ENCODE measurements around the gene FKBP3.
"Not testable (repeated sequence)": the region's sequence is repeated elsewhere in the genome, so short reads cannot be mapped to it uniquely, and the experiment has no call there.

The FKBP3 gene

DNA sequence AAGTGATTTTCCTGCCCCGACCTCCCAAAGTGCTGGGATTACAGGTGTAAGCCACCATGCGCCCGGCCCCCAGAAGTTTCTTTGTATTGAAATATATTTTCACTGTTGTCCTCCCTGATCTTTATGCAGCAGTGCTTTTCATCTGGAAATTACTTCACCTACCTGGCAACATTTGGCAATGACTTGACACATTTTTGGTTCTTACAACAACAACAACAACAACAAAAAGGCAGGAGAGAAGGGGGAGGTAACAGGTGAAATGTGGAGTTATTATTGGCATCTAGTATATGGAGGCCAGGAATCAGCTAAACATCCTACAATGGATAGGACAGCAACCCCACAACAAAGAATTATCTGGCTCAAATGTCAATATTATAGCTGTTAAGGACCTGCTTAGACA lies 15.3 kb upstream of the FKBP3 start:
- Histone ChIP-seq H3K9me2 (replicated peaks; ENCODE audit: control insufficient read depth, low read length) (no peaks in the 10 kb centered on the region), H3K4me3 (ENCODE audit: low read length) (no peak overlapping the region), H3K27me3 (ENCODE audit: control insufficient read depth, low read length) (no peaks in the 10 kb centered on the region), H3K4me1 (ENCODE audit: control insufficient read depth, low read length) (no peaks in the 10 kb centered on the region), H3K79me2 (ENCODE audit: control insufficient read depth, low read length) (peaks cover 21% of the 10 kb centered on the region), H3K36me3 (ENCODE audit: control insufficient read depth, low read length) (peaks cover 27% of the 10 kb centered on the region), H3K4me2 (ENCODE audit: low read length) (no peak overlapping the region), H3K9me3 (ENCODE audit: control insufficient read depth, insufficient read depth, low read length) (no peaks in the 10 kb centered on the region), H4K20me1 (ENCODE audit: control insufficient read depth, insufficient read depth, low read depth, low read length) (no peaks in the 10 kb centered on the region), H3F3A (ENCODE audit: control insufficient read depth, insufficient read depth) (no peaks in the 10 kb centered on the region), H3K27ac (ENCODE audit: low read depth, low read length) (no peak overlapping the region)
- TF ChIP-seq CTCF (IDR thresholded peaks at IDR 0.05; ENCODE audit: low read depth, low read length, poor library complexity, severe bottlenecking): no peak
- no peak for TF ChIP-seq EZH2phosphoT487 (IDR thresholded peaks at IDR 0.05; ENCODE audit: borderline replicate concordance, low read length)

GRCh38 chr14:45145214-45145613 lies 10.9 kb upstream of the FKBP3 start:
- no peak overlapping the region for H3K4me2 ChIP-seq (ENCODE audit: low read length)
- H3K79me2 ChIP-seq (ENCODE audit: control insufficient read depth, low read length): peaks cover 55% of the 10 kb centered on the region

GRCh38 chr14:45144658-45145057 lies 10.4 kb upstream of the FKBP3 start:
- TF ChIP-seq EZH2phosphoT487 (IDR thresholded peaks at IDR 0.05; ENCODE audit: borderline replicate concordance, low read length): no peak
- no peak for TF ChIP-seq CTCF (IDR thresholded peaks at IDR 0.05; ENCODE audit: low read depth, low read length, poor library complexity, severe bottlenecking)
- Histone ChIP-seq H3K79me2 (ENCODE audit: control insufficient read depth, low read length) (peaks cover 61% of the 10 kb centered on the region), H3K36me3 (ENCODE audit: control insufficient read depth, low read length) (peaks cover 27% of the 10 kb centered on the region), H3K9me2 (replicated peaks; ENCODE audit: control insufficient read depth, low read length) (no peaks in the 10 kb centered on the region), H3F3A (ENCODE audit: control insufficient read depth, insufficient read depth) (no peaks in the 10 kb centered on the region), H3K4me3 (ENCODE audit: low read length) (no peak overlapping the region), H3K27me3 (ENCODE audit: control insufficient read depth, low read length) (no peaks in the 10 kb centered on the region), H3K4me2 (ENCODE audit: low read length) (no peak overlapping the region), H3K9me3 (ENCODE audit: control insufficient read depth, insufficient read depth, low read length) (no peaks in the 10 kb centered on the region), H3K27ac (ENCODE audit: low read depth, low read length) (no peak overlapping the region), H3K4me1 (ENCODE audit: control insufficient read depth, low read length) (0 out of 2 replicates have a peak, but pooled peaks cover 2% of the 10 kb centered on the region), H4K20me1 (ENCODE audit: control insufficient read depth, insufficient read depth, low read depth, low read length) (no peaks in the 10 kb centered on the region)

More at GRCh38 chr14:45145214-45145613, 10.9 kb upstream of the FKBP3 start:
- H3K4me1 ChIP-seq (ENCODE audit: control insufficient read depth, low read length): 0 out of 2 replicates have a peak, but pooled peaks cover 2% of the 10 kb centered on the region
- TF ChIP-seq CTCF (IDR thresholded peaks at IDR 0.05; ENCODE audit: low read depth, low read length, poor library complexity, severe bottlenecking) (no peak), EZH2phosphoT487 (IDR thresholded peaks at IDR 0.05; ENCODE audit: borderline replicate concordance, low read length) (no peak)
- H3K27me3 ChIP-seq (ENCODE audit: control insufficient read depth, low read length): no peaks in the 10 kb centered on the region
- H3F3A ChIP-seq (ENCODE audit: control insufficient read depth, insufficient read depth): no peaks in the 10 kb centered on the region
- no peaks in the 10 kb centered on the region for H3K9me2 ChIP-seq (replicated peaks; ENCODE audit: control insufficient read depth, low read length)
- no peaks in the 10 kb centered on the region for H4K20me1 ChIP-seq (ENCODE audit: control insufficient read depth, insufficient read depth, low read depth, low read length)
- H3K36me3 ChIP-seq (ENCODE audit: control insufficient read depth, low read length): peaks cover 26% of the 10 kb centered on the region
- H3K9me3 ChIP-seq (ENCODE audit: control insufficient read depth, insufficient read depth, low read length): no peaks in the 10 kb centered on the region
- no peak overlapping the region for H3K4me3 ChIP-seq (ENCODE audit: low read length)
- H3K27ac ChIP-seq (ENCODE audit: low read depth, low read length): no peak overlapping the region

GRCh38 chr14:45142083-45142482 lies 7.8 kb upstream of the FKBP3 start:
- Histone ChIP-seq H3K4me1 (ENCODE audit: control insufficient read depth, low read length) (peaks cover 22% of the 10 kb centered on the region), H3K36me3 (ENCODE audit: control insufficient read depth, low read length) (peaks cover 28% of the 10 kb centered on the region), H3K79me2 (ENCODE audit: control insufficient read depth, low read length) (peaks cover 79% of the 10 kb centered on the region)
- H3F3A ChIP-seq (ENCODE audit: control insufficient read depth, insufficient read depth); H3K27me3 ChIP-seq (ENCODE audit: control insufficient read depth, low read length); H3K9me2 ChIP-seq (replicated peaks; ENCODE audit: control insufficient read depth, low read length); H4K20me1 ChIP-seq (ENCODE audit: control insufficient read depth, insufficient read depth, low read depth, low read length); H3K4me2 ChIP-seq (ENCODE audit: low read length); H3K9me3 ChIP-seq (ENCODE audit: control insufficient read depth, insufficient read depth, low read length); H3K27ac ChIP-seq (ENCODE audit: low read depth, low read length); H3K4me3 ChIP-seq (ENCODE audit: low read length): not testable (repeated sequence)

All from DOHH2 (cell line).